ENCODE data around the gene URGCP.

The URGCP gene, protein sequence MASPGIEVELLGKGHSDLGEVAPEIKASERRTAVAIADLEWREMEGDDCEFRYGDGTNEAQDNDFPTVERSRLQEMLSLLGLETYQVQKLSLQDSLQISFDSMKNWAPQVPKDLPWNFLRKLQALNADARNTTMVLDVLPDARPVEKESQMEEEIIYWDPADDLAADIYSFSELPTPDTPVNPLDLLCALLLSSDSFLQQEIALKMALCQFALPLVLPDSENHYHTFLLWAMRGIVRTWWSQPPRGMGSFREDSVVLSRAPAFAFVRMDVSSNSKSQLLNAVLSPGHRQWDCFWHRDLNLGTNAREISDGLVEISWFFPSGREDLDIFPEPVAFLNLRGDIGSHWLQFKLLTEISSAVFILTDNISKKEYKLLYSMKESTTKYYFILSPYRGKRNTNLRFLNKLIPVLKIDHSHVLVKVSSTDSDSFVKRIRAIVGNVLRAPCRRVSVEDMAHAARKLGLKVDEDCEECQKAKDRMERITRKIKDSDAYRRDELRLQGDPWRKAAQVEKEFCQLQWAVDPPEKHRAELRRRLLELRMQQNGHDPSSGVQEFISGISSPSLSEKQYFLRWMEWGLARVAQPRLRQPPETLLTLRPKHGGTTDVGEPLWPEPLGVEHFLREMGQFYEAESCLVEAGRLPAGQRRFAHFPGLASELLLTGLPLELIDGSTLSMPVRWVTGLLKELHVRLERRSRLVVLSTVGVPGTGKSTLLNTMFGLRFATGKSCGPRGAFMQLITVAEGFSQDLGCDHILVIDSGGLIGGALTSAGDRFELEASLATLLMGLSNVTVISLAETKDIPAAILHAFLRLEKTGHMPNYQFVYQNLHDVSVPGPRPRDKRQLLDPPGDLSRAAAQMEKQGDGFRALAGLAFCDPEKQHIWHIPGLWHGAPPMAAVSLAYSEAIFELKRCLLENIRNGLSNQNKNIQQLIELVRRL

GRCh38 chr7:43906331-43907010, at the start of gene URGCP:
Gene URGCP, minus strand, starts transcription at chr7:43906596. Its CDS starts 21 bp downstream, at chr7:43906575.
- TF ChIP-seq, protein P1, sequence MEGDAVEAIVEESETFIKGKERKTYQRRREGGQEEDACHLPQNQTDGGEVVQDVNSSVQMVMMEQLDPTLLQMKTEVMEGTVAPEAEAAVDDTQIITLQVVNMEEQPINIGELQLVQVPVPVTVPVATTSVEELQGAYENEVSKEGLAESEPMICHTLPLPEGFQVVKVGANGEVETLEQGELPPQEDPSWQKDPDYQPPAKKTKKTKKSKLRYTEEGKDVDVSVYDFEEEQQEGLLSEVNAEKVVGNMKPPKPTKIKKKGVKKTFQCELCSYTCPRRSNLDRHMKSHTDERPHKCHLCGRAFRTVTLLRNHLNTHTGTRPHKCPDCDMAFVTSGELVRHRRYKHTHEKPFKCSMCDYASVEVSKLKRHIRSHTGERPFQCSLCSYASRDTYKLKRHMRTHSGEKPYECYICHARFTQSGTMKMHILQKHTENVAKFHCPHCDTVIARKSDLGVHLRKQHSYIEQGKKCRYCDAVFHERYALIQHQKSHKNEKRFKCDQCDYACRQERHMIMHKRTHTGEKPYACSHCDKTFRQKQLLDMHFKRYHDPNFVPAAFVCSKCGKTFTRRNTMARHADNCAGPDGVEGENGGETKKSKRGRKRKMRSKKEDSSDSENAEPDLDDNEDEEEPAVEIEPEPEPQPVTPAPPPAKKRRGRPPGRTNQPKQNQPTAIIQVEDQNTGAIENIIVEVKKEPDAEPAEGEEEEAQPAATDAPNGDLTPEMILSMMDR (IDR thresholded peaks at IDR 0.05; ENCODE audit: unreplicated experiment in 3 of 3): no peak
- Mint-ChIP-seq H3K27ac (peak within 1 kb of the TSS; percentile 98 to 100 (median 98)), H3K9me3 (no peaks in the 10 kb centered on the region), H3K36me3 (ENCODE audit: low read depth) (peaks cover 4% of the 10 kb centered on the region), H3K4me3 (peak within 1 kb of the TSS; percentile 95 to 100 (median 100)), H3K27me3 (ENCODE audit: low read depth) (no peaks in the 10 kb centered on the region), H3K4me1 (peaks cover 27% of the 10 kb centered on the region)

DNA sequence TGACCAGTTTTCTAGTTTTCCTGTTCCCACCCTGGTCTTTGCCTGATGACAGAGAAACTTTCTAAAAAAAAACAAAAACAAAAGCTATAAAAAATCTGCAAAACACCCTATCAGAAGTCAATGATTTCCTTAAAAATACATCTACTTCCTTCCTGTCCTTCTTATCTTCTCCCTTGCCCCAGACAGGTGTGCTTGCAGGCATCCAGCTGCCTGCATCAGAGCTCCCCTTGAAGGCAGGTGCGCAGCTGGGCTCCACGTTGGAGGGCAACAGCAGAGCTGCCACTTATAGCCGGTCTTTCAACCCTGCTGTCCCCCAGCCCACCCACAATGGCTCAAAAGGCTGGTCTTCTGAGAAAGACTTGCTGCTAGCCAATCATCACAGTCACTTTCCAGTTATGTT, 49.6 kb upstream of the URGCP start:
- H3K27me3 Mint-ChIP-seq (ENCODE audit: low read depth): peaks cover 4% of the 10 kb centered on the region
- no peaks in the 10 kb centered on the region for H3K9me3 Mint-ChIP-seq
- peaks cover 4% of the 10 kb centered on the region for H3K4me1 Mint-ChIP-seq
- peaks cover 33% of the 10 kb centered on the region for H3K36me3 Mint-ChIP-seq (ENCODE audit: low read depth)
- H3K4me3 Mint-ChIP-seq: no peak overlapping the region
- TF ChIP-seq, protein P1 (IDR thresholded peaks at IDR 0.05; ENCODE audit: unreplicated experiment in 3 of 3): no peak
- H3K27ac Mint-ChIP-seq: no peak overlapping the region

DNA sequence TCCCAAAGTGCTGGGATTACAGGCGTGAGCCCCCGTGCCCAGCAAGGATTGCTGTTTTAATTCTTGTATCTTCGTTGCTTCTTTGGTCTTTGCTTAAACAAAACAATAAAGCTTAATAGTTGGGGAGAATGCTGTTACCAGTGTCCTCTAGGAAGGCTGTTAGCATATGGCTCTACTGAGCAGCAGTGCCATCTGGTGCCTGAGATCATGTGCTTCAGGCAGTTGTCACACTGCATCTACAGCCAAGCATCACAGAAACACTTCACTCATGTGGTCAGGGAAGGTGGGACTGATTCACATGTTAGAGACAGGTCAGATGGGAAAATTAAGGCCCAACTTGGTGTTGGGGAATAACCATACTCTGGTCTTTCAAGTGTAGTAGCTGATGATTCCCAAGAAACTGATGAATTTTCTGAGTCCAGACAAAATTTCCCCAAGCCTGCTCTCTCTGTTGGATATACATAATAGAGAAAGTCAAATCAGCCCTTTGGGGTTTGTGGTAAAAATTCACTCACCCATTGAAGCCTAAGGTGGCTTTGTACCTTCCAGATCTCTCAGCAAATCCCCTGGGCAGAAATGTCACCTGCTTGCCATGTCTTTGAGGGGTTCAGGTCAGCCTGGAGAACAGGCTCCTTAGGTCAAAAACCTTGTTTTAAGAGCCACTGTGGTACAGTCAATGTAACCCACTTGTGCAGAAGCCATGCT, 48.3 kb upstream of the URGCP start:
- TF ChIP-seq, protein P1 (IDR thresholded peaks at IDR 0.05; ENCODE audit: unreplicated experiment in 3 of 3): peak in 2 of 3 experiments; percentile 38 to 47
- Mint-ChIP-seq H3K9me3 (no peaks in the 10 kb centered on the region), H3K36me3 (ENCODE audit: low read depth) (peaks cover 26% of the 10 kb centered on the region), H3K4me1 (peaks cover 4% of the 10 kb centered on the region), H3K27ac (no peak overlapping the region), H3K4me3 (no peak overlapping the region), H3K27me3 (ENCODE audit: low read depth) (peaks cover 4% of the 10 kb centered on the region)

GRCh38 chr7:43953071-43953470, 46.7 kb upstream of the URGCP start:
- H3K36me3 Mint-ChIP-seq (ENCODE audit: low read depth): peaks cover 20% of the 10 kb centered on the region
- no peak overlapping the region for H3K4me3 Mint-ChIP-seq
- H3K27ac Mint-ChIP-seq: no peak overlapping the region
- H3K27me3 Mint-ChIP-seq (ENCODE audit: low read depth): peaks cover 4% of the 10 kb centered on the region
- H3K9me3 Mint-ChIP-seq: no peaks in the 10 kb centered on the region
- TF ChIP-seq, protein P1 (IDR thresholded peaks at IDR 0.05; ENCODE audit: unreplicated experiment in 3 of 3): no peak
- H3K4me1 Mint-ChIP-seq: peaks cover 4% of the 10 kb centered on the region

DNA sequence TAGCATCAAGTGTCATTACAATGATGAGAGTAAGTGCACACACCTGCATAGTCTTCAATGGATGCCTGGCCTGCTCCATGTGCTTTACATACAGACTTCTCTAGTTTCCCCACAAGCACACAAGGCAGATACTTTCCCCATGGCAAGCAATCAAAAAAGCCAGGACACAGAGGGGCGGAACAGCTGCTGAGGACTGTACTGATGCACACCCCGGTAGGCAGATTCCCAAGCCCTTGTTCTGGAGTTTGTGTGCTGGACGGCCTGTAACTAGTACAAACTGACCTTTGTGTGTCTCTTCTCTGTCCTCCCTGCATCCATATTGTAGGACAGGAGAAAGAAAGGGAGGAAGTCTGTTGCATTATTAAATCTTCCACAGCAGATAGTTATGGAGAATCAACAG, 45.6 kb upstream of the URGCP start:
- Mint-ChIP-seq H3K27ac (no peak overlapping the region), H3K9me3 (no peaks in the 10 kb centered on the region), H3K4me3 (no peak overlapping the region), H3K36me3 (ENCODE audit: low read depth) (peaks cover 25% of the 10 kb centered on the region), H3K4me1 (peaks cover 4% of the 10 kb centered on the region), H3K27me3 (ENCODE audit: low read depth) (peaks cover 4% of the 10 kb centered on the region)
- TF ChIP-seq, protein P1 (IDR thresholded peaks at IDR 0.05; ENCODE audit: unreplicated experiment in 3 of 3): no peak

All from nephron (organoid).